Muscle of back (tissue), 10 donors: ENCODE measurements around the gene PRUNE1. TPM values are rescaled to one million over a fixed set of nuclear protein-coding genes. Genes with fewer than 3 reads are reported as not detected.

Experiments used
- polyA plus RNA-seq, 10 donors: library from polyadenylated mRNA; unstranded; fragments of 120-200 nt; gene quantifications; one replicate each; pipeline ENCODE4 v1.2.1, GENCODE V29; 2013; ENCODE audit not compliant: insufficient read length in 10 of 10

Gene PRUNE1
- polyA plus RNA-seq, 10 donors = 22.7 to 30.9 (median 24.4) TPM

Other genes starting within 250 kb of the PRUNE1 start
- gene CTSS, start 242.7 kb upstream of the PRUNE1 start, polyA plus RNA-seq = 10 to 100 TPM in 9 of 10 donors, 1 to 10 TPM in 1; 9.6 to 24.1 (median 15.0) TPM
- 100 to 1,000 TPM in 1 of 10 donors, 10 to 100 TPM in 9; 50.5 to 114 (median 71.1) TPM for gene CTSK, start 200.2 kb upstream of the PRUNE1 start, polyA plus RNA-seq
- 10 to 100 TPM; 31.4 to 40.7 (median 37.1) TPM for gene ARNT, start 131.8 kb upstream of the PRUNE1 start, polyA plus RNA-seq
- not detected for gene CTXND2, start 121.3 kb upstream of the PRUNE1 start, polyA plus RNA-seq
- gene SETDB1, start 82.1 kb upstream of the PRUNE1 start, polyA plus RNA-seq = 10 to 100 TPM; 25.0 to 54.8 (median 36.6) TPM
- gene CERS2, start 33.6 kb upstream of the PRUNE1 start, polyA plus RNA-seq = 100 to 1,000 TPM in 1 of 10 donors, 10 to 100 TPM in 9; 74.1 to 107 (median 77.6) TPM
- gene ANXA9, start 26.2 kb upstream of the PRUNE1 start, polyA plus RNA-seq = 1 to 10 TPM; 2.3 to 4.5 (median 2.5) TPM
- gene MINDY1, start 1.5 kb upstream of the PRUNE1 start, polyA plus RNA-seq = 10 to 100 TPM; 14.8 to 22.7 (median 17.4) TPM
- 1 to 10 TPM in 2 of 10 donors, under 1 TPM in 8; 0.23 to 5.2 (median 0.83) TPM for gene BNIPL, start 28.1 kb downstream of the PRUNE1 start, polyA plus RNA-seq
- 1 to 10 TPM; 3.5 to 7.3 (median 5.4) TPM for gene C1orf56, start 39.3 kb downstream of the PRUNE1 start, polyA plus RNA-seq
- 10 to 100 TPM; 40.2 to 68.1 (median 57.5) TPM for gene CDC42SE1, start 51.2 kb downstream of the PRUNE1 start, polyA plus RNA-seq
- 10 to 100 TPM in 9 of 10 donors, 1 to 10 TPM in 1; 9.6 to 19.4 (median 14.1) TPM for gene MLLT11, start 51.9 kb downstream of the PRUNE1 start, polyA plus RNA-seq
- 1 to 10 TPM; 3.6 to 7.4 (median 5.7) TPM for gene GABPB2, start 62.3 kb downstream of the PRUNE1 start, polyA plus RNA-seq
- 100 to 1,000 TPM in 1 of 10 donors, 10 to 100 TPM in 9; 49.3 to 113 (median 78.5) TPM for gene SEMA6C, start 138.2 kb downstream of the PRUNE1 start, polyA plus RNA-seq
- gene TNFAIP8L2, start 148.2 kb downstream of the PRUNE1 start, polyA plus RNA-seq = 1 to 10 TPM; 1.3 to 2.7 (median 2.2) TPM
- 10 to 100 TPM in 7 of 10 donors, 1 to 10 TPM in 3; 8.8 to 13.2 (median 11.1) TPM for gene LYSMD1, start 157.5 kb downstream of the PRUNE1 start, polyA plus RNA-seq
- gene SCNM1, start 157.7 kb downstream of the PRUNE1 start, polyA plus RNA-seq = 10 to 100 TPM; 30.1 to 41.2 (median 37.1) TPM
- gene TMOD4, start 167.5 kb downstream of the PRUNE1 start, polyA plus RNA-seq = 10 to 100 TPM in 9 of 10 donors, 1 to 10 TPM in 1; 8.0 to 53.2 (median 26.8) TPM
- 10 to 100 TPM; 40.9 to 53.7 (median 45.4) TPM for gene VPS72, start 181.7 kb downstream of the PRUNE1 start, polyA plus RNA-seq
- 10 to 100 TPM; 31.2 to 50.0 (median 40.4) TPM for gene PIP5K1A, start 190.1 kb downstream of the PRUNE1 start, polyA plus RNA-seq
- 100 to 1,000 TPM; 105 to 122 (median 112) TPM for gene PSMD4, start 246.3 kb downstream of the PRUNE1 start, polyA plus RNA-seq